Thoracic aorta (tissue), 2 donors: ENCODE data around the gene GRAP2. TPM values are rescaled to one million over a fixed set of nuclear protein-coding genes. Genes with fewer than 3 reads are reported as not detected.

Experiments used
- ATAC-seq: fragments of 150-250 bp; one replicate; pipeline ENCODE4 v1.8.0; 2017; ENCODE audit warnings: low read depth; ENCODE audit not compliant: insufficient number of reproducible peaks, low FRiP score
- DNase-seq: peaks from one replicate; pipeline ENCODE4 v3.0.0-alpha.2; 2020; ENCODE audit warnings: low spot score
- H3K27ac ChIP-seq, 2 donors: fragments of 200-600 bp; sonication (generic); 1 replicate in 1 of 2; 2 replicates in 1 of 2; pipeline ENCODE4 v1.5.1; 2016; ENCODE audit warnings: mild to moderate bottlenecking in 2 of 2, moderate library complexity in 2 of 2
- H3K27me3 ChIP-seq: fragments of 200-600 bp; sonication (generic); replicated peaks from 2 replicates; pipeline ENCODE4 v1.6.0; 2016; ENCODE audit warnings: mild to moderate bottlenecking; ENCODE audit not compliant: insufficient read depth
- H3K36me3 ChIP-seq: fragments of 200-600 bp; sonication (generic); one replicate; pipeline ENCODE4 v1.5.1; 2016
- H3K4me1 ChIP-seq, 2 donors: fragments of 200-600 bp; sonication (generic); 1 replicate in 1 of 2; 2 replicates in 1 of 2; pipeline versions ENCODE4 v1.5.1 to v1.6.0; 2016; ENCODE audit warnings: low read depth in 2 of 2, mild to moderate bottlenecking in 1 of 2; ENCODE audit not compliant: control insufficient read depth in 1 of 2
- H3K4me3 ChIP-seq: fragments of 200-600 bp; sonication (generic); 2 replicates; pipeline ENCODE4 v1.5.1; 2016; ENCODE audit warnings: mild to moderate bottlenecking
- H3K9me3 ChIP-seq: fragments of 200-600 bp; sonication (generic); 2 replicates; pipeline ENCODE4 v1.5.1; 2016
- CTCF ChIP-seq: fragments of 200-600 bp; sonication (generic); IDR thresholded peaks from one replicate; pipeline ENCODE4 v1.5.1; 2019; ENCODE audit warnings: antibody characterized with exemption
- total RNA-seq, 2 donors: library from RNA; depleted of rRNA; stranded (reverse); fragments of >200 nt; gene quantifications; one replicate each; pipeline versions ENCODE4 v1.1.0 to v1.2.3, GENCODE V29; 2016

Gene GRAP2
- total RNA-seq, 2 donors from 2014 or later = 1.8 TPM

- ATAC-seq = no peak
- no peak for DNase-seq
- Histone ChIP-seq H3K9me3 (no peaks in the 10 kb centered on the region), H3K27ac (no peak overlapping the region), H3K27me3 (no peaks in the 10 kb centered on the region), H3K4me3 (no peak overlapping the region), H3K36me3 (no peaks in the 10 kb centered on the region), H3K4me1 (peaks cover 0 to 5% of the 10 kb centered on the region in 2 donors)
- TF ChIP-seq CTCF = no peak
These were observed 17.1 kb downstream of the GRAP2 start for GRCh38 chr22:39917776-39918495.

GRCh38 chr22:39920134-39920743 is 19.4 kb downstream of the GRAP2 start:
- Histone ChIP-seq H3K4me3 (no peak overlapping the region), H3K36me3 (no peaks in the 10 kb centered on the region), H3K9me3 (no peaks in the 10 kb centered on the region), H3K27me3 (no peaks in the 10 kb centered on the region), H3K4me1 (peaks cover 0 to 5% of the 10 kb centered on the region in 2 donors), H3K27ac (no peak overlapping the region)
- DNase-seq (no peak), ATAC-seq (no peak)
- no peak for TF ChIP-seq CTCF

- Histone ChIP-seq H3K9me3 (no peaks in the 10 kb centered on the region), H3K4me3 (no peak overlapping the region), H3K27ac (no peak overlapping the region), H3K27me3 (no peaks in the 10 kb centered on the region), H3K4me1 (no peaks in the 10 kb centered on the region), H3K36me3 (no peaks in the 10 kb centered on the region)
- no peak for ATAC-seq
- TF ChIP-seq CTCF = no peak
- no peak for DNase-seq
These were observed 22.8 kb downstream of the GRAP2 start for GRCh38 chr22:39923696-39924095.

- Histone ChIP-seq H3K27me3 (no peaks in the 10 kb centered on the region), H3K27ac (no peak overlapping the region), H3K36me3 (no peaks in the 10 kb centered on the region), H3K4me3 (no peak overlapping the region), H3K4me1 (no peaks in the 10 kb centered on the region), H3K9me3 (no peaks in the 10 kb centered on the region)
- ATAC-seq (no peak), DNase-seq (no peak)
- no peak for TF ChIP-seq CTCF
These were observed 23.4 kb downstream of the GRAP2 start for GRCh38 chr22:39924286-39924685.

- H3K27me3 ChIP-seq = no peaks in the 10 kb centered on the region
- TF ChIP-seq CTCF = no peak
- no peak for ATAC-seq
- no peaks in the 10 kb centered on the region for H3K4me1 ChIP-seq
- H3K36me3 ChIP-seq = no peaks in the 10 kb centered on the region
- H3K9me3 ChIP-seq = no peaks in the 10 kb centered on the region
- no peak overlapping the region for H3K4me3 ChIP-seq
- no peak overlapping the region for H3K27ac ChIP-seq
- DNase-seq = no peak
These were observed 24.4 kb downstream of the GRAP2 start for GRCh38 chr22:39925273-39925672.
